Lower leg skin (tissue), 3 donors: ENCODE measurements around the gene RAB4B.

ENCODE experiments used
- CTCF ChIP-seq, 3 donors: fragments of 450-650 bp; IDR thresholded peaks; one replicate each; pipeline ENCODE4 v1.5.1; 2016; ENCODE audit warnings: antibody characterized with exemption in 3 of 3, mild to moderate bottlenecking in 3 of 3, moderate library complexity in 2 of 3
- POLR2A ChIP-seq, 2 donors: fragments of 450-650 bp; IDR thresholded peaks; one replicate each; pipeline ENCODE4 v1.6.1; 2016 to 2017; ENCODE audit warnings: antibody characterized with exemption in 2 of 2, mild to moderate bottlenecking in 1 of 2, moderate library complexity in 1 of 2

DNA sequence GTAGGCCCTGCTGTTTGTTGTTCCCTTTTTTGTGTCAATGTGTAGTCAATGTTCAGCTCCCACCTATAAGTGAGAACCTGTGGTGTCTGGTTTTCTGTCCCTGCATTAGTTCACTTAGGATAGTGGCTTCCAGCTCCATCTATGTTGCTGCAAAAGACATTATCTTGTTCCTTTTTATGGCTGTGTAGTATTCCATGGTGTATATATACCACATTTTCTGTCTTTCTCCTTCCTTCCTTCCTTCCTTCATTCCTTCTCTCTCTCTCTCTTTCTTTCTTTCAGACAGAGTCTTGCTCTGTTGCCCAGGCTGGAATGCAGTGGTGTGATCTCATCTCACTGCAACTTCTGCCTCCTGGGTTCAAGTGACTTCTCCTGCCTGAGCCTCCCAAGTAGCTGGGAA, 51.2 kb downstream of the RAB4B start:
- TF ChIP-seq CTCF (IDR thresholded peaks at IDR 0.05) (no peak), POLR2A (IDR thresholded peaks at IDR 0.05) (no peak)
